GM21390 (cell line): Measurements from ENCODE around the gene HHLA2.
"Not testable (repeated sequence)": the region's sequence is repeated elsewhere in the genome, so short reads cannot be mapped to it uniquely, and the experiment has no call there.

ENCODE experiments used
- ATAC-seq: cut with Tn5 transposase; IDR thresholded peaks from one replicate; pipeline ENCODE4 v1.9.1; 2021; ENCODE audit not compliant: unreplicated experiment

Gene HHLA2

GRCh38 chr3:108338901-108339545 lies 42.7 kb downstream of the HHLA2 start:
- ATAC-seq, result no peak

GRCh38 chr3:108341911-108342310 lies 45.6 kb downstream of the HHLA2 start:
- no peak for ATAC-seq

GRCh38 chr3:108342837-108343486 lies 46.6 kb downstream of the HHLA2 start:
- ATAC-seq, result peak; percentile 72

GRCh38 chr3:108343491-108343890 lies 47.1 kb downstream of the HHLA2 start:
- no peak for ATAC-seq

GRCh38 chr3:108345492-108346205 lies 49.3 kb downstream of the HHLA2 start:
- ATAC-seq, result no peak

- no peak for ATAC-seq
These were observed 50.2 kb downstream of the HHLA2 start for GRCh38 chr3:108346301-108347227.

- ATAC-seq, result no peak
These were observed 55.8 kb downstream of the HHLA2 start for GRCh38 chr3:108352176-108352575.

- no peak for ATAC-seq
These were observed 58.2 kb downstream of the HHLA2 start for GRCh38 chr3:108354562-108354961.

- no peak for ATAC-seq
These were observed 60.7 kb downstream of the HHLA2 start for GRCh38 chr3:108357042-108357441.

- ATAC-seq, result no peak
These were observed 62.7 kb downstream of the HHLA2 start for GRCh38 chr3:108359011-108359410.

- ATAC-seq, result no peak
These were observed 79.7 kb downstream of the HHLA2 start for GRCh38 chr3:108376026-108376425.

GRCh38 chr3:108377384-108377783 lies 81.0 kb downstream of the HHLA2 start:
- no peak for ATAC-seq

GRCh38 chr3:108378153-108378951 lies 82.0 kb downstream of the HHLA2 start:
- peak; percentile 77 for ATAC-seq

- not testable (repeated sequence) for ATAC-seq
These were observed 82.6 kb downstream of the HHLA2 start for GRCh38 chr3:108378952-108379342.

- no peak for ATAC-seq
These were observed 83.9 kb downstream of the HHLA2 start for GRCh38 chr3:108380128-108380795.

- ATAC-seq, result no peak
These were observed 85.3 kb downstream of the HHLA2 start for GRCh38 chr3:108381529-108382140.

GRCh38 chr3:108383306-108383705 lies 87.0 kb downstream of the HHLA2 start:
- ATAC-seq, result no peak

GRCh38 chr3:108387063-108387462 lies 90.7 kb downstream of the HHLA2 start:
- no peak for ATAC-seq
